Measurements from ENCODE around the gene JTB.

Gene JTB

GRCh38 chr1:153937331-153937730 lies 40.1 kb downstream of the JTB start:
- no peak overlapping the region for H3K27ac ChIP-seq (ENCODE audit: low read length)
- H3K9me3 ChIP-seq (ENCODE audit: insufficient read depth, low read length) = no peaks in the 10 kb centered on the region
- no peaks in the 10 kb centered on the region for H3K4me1 ChIP-seq (ENCODE audit: low read length)
- H3K4me2 ChIP-seq (ENCODE audit: low read length) = no peak overlapping the region
- H3K9ac ChIP-seq (ENCODE audit: low read length) = no peak overlapping the region
- no peaks in the 10 kb centered on the region for H3K27me3 ChIP-seq (ENCODE audit: low read depth, low read length)
- H2AFZ ChIP-seq (ENCODE audit: low read depth, low read length) = no peak overlapping the region
- H3K36me3 ChIP-seq (replicated peaks; ENCODE audit: low read depth, low read length) = peaks cover 85% of the 10 kb centered on the region
- TF ChIP-seq EZH2phosphoT487 (IDR thresholded peaks at IDR 0.05; ENCODE audit: low read depth) = no peak
- TF ChIP-seq, protein P1, sequence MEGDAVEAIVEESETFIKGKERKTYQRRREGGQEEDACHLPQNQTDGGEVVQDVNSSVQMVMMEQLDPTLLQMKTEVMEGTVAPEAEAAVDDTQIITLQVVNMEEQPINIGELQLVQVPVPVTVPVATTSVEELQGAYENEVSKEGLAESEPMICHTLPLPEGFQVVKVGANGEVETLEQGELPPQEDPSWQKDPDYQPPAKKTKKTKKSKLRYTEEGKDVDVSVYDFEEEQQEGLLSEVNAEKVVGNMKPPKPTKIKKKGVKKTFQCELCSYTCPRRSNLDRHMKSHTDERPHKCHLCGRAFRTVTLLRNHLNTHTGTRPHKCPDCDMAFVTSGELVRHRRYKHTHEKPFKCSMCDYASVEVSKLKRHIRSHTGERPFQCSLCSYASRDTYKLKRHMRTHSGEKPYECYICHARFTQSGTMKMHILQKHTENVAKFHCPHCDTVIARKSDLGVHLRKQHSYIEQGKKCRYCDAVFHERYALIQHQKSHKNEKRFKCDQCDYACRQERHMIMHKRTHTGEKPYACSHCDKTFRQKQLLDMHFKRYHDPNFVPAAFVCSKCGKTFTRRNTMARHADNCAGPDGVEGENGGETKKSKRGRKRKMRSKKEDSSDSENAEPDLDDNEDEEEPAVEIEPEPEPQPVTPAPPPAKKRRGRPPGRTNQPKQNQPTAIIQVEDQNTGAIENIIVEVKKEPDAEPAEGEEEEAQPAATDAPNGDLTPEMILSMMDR (IDR thresholded peaks at IDR 0.05; ENCODE audit: low read depth, low read length) = no peak
- H3K4me3 ChIP-seq (ENCODE audit: low read length) = no peak overlapping the region
- H4K20me1 ChIP-seq (ENCODE audit: insufficient read depth, low read length) = no peaks in the 10 kb centered on the region; the same call in 1 of the 2 replicates
- peaks cover under 1% of the 10 kb centered on the region; the same call in 1 of the 2 replicates for H3K79me2 ChIP-seq (ENCODE audit: low read length)

DNA sequence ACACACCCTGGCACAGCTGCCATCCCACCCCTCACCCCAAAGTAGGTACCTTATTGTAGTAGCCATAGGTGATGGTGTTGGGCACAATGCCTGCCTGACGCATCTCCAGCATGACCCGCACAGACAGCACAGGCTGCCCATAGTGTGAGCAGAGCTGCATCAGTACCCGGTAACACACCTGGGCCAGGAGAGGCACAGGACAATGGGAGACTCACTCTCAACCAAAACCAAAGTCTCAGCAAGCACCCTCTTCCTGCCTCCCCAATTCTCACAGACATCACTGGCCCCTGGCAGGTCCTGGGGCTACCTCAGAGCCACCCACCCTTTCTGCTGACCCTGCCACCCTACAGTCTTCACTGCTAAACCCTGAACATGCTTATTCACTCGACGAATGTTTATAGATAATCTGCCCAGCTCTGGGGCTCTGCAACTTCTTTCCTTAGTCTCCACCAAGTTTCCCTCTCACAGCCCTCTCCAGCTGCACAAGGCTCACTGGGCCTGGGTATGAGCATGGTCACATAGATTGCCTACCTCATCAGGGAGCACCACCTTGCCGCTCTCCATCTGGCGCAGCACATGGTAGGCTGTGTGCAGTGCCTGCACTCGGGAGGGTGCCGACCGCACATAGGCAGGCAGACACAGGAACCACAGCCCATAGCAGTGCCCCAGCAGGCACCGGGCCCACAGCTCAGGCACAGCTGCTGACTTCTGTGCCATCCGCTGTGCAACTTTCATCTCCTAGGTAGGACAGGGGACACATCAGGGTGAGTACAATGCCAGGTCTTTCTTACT lies 41.3 kb downstream of the JTB start:
- no peaks in the 10 kb centered on the region for H3K4me1 ChIP-seq (ENCODE audit: low read length)
- peaks cover 80% of the 10 kb centered on the region for H3K36me3 ChIP-seq (replicated peaks; ENCODE audit: low read depth, low read length)
- H3K4me2 ChIP-seq (ENCODE audit: low read length) = no peak overlapping the region
- no peaks in the 10 kb centered on the region for H3K9me3 ChIP-seq (ENCODE audit: insufficient read depth, low read length)
- TF ChIP-seq, protein P1 (IDR thresholded peaks at IDR 0.05; ENCODE audit: low read depth, low read length) = no peak
- no peak for TF ChIP-seq EZH2phosphoT487 (IDR thresholded peaks at IDR 0.05; ENCODE audit: low read depth)
- H3K9ac ChIP-seq (ENCODE audit: low read length) = no peak overlapping the region
- no peak overlapping the region for H3K27ac ChIP-seq (ENCODE audit: low read length)
- no peaks in the 10 kb centered on the region for H3K27me3 ChIP-seq (ENCODE audit: low read depth, low read length)
- no peak overlapping the region for H3K4me3 ChIP-seq (ENCODE audit: low read length)
- H2AFZ ChIP-seq (ENCODE audit: low read depth, low read length) = no peak overlapping the region
- no peaks in the 10 kb centered on the region; the same call in none of the 2 replicates for H4K20me1 ChIP-seq (ENCODE audit: insufficient read depth, low read length)
- H3K79me2 ChIP-seq (ENCODE audit: low read length) = no peaks in the 10 kb centered on the region

- no peak overlapping the region for H2AFZ ChIP-seq (ENCODE audit: low read depth, low read length)
- H3K9ac ChIP-seq (ENCODE audit: low read length) = no peak overlapping the region
- no peaks in the 10 kb centered on the region for H3K4me1 ChIP-seq (ENCODE audit: low read length)
- TF ChIP-seq, protein P1 (IDR thresholded peaks at IDR 0.05; ENCODE audit: low read depth, low read length) = no peak
- TF ChIP-seq EZH2phosphoT487 (IDR thresholded peaks at IDR 0.05; ENCODE audit: low read depth) = no peak
- H3K27me3 ChIP-seq (ENCODE audit: low read depth, low read length) = no peaks in the 10 kb centered on the region
- H3K36me3 ChIP-seq (replicated peaks; ENCODE audit: low read depth, low read length) = peaks cover 79% of the 10 kb centered on the region
- H4K20me1 ChIP-seq (ENCODE audit: insufficient read depth, low read length) = no peaks in the 10 kb centered on the region; the same call in none of the 2 replicates
- H3K27ac ChIP-seq (ENCODE audit: low read length) = no peak overlapping the region
- H3K9me3 ChIP-seq (ENCODE audit: insufficient read depth, low read length) = no peaks in the 10 kb centered on the region
- H3K4me3 ChIP-seq (ENCODE audit: low read length) = no peak overlapping the region
- no peaks in the 10 kb centered on the region for H3K79me2 ChIP-seq (ENCODE audit: low read length)
- no peak overlapping the region for H3K4me2 ChIP-seq (ENCODE audit: low read length)
These were observed 42.7 kb downstream of the JTB start for GRCh38 chr1:153934746-153935145.

GRCh38 chr1:153933955-153934354 lies 43.5 kb downstream of the JTB start:
- no peak overlapping the region for H2AFZ ChIP-seq (ENCODE audit: low read depth, low read length)
- H3K4me1 ChIP-seq (ENCODE audit: low read length) = no peaks in the 10 kb centered on the region

More at GRCh38 chr1:153933955-153934354, 43.5 kb downstream of the JTB start:
- Histone ChIP-seq H3K4me3 (ENCODE audit: low read length) (no peak overlapping the region), H3K79me2 (ENCODE audit: low read length) (no peaks in the 10 kb centered on the region), H3K27me3 (ENCODE audit: low read depth, low read length) (no peaks in the 10 kb centered on the region), H3K27ac (ENCODE audit: low read length) (no peak overlapping the region), H3K9me3 (ENCODE audit: insufficient read depth, low read length) (no peaks in the 10 kb centered on the region), H3K9ac (ENCODE audit: low read length) (no peak overlapping the region), H3K4me2 (ENCODE audit: low read length) (no peak overlapping the region), H3K36me3 (replicated peaks; ENCODE audit: low read depth, low read length) (peaks cover 78% of the 10 kb centered on the region), H4K20me1 (ENCODE audit: insufficient read depth, low read length) (no peaks in the 10 kb centered on the region; the same call in none of the 2 replicates)
- no peak for TF ChIP-seq EZH2phosphoT487 (IDR thresholded peaks at IDR 0.05; ENCODE audit: low read depth)
- TF ChIP-seq, protein P1 (IDR thresholded peaks at IDR 0.05; ENCODE audit: low read depth, low read length) = no peak
